Measurements from ENCODE around the gene TRPM8.

TRPM8 gene

DNA sequence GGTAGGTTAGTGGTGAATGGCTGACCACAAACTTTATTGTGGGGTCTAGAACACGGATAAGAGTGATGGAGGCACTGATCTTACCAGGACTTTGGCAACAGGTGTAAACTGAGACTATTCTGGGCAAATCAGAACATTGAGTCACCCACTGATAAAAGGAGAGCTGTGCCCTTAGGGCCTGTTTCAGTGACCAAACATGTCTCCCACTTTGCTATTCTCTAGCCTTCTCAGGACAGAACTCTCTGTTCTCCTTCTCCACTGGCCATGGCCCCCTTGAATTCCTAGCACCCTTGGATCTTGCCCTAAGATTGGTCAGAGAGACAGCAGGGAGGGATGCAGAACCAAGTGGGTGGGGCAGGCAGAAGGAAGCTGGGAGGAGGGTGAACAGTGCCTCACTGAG is 18.3 kb downstream of the TRPM8 start:
- H3K9ac ChIP-seq (ENCODE audit: low read depth, low read length): no peak overlapping the region
- no peaks in the 10 kb centered on the region for H3K9me3 ChIP-seq (ENCODE audit: insufficient read depth, low read length, severe bottlenecking)
- no peak overlapping the region for H3K27ac ChIP-seq (ENCODE audit: low read length)
- H2AFZ ChIP-seq (ENCODE audit: low read depth, low read length): no peak overlapping the region
- no peak overlapping the region for H3K4me3 ChIP-seq (ENCODE audit: low read depth in 1 of 2, low read length in 2 of 2)
- H3K4me1 ChIP-seq (ENCODE audit: insufficient read depth, low read length): no peaks in the 10 kb centered on the region
- H3K27me3 ChIP-seq (ENCODE audit: insufficient read depth, low read length, poor library complexity): peaks cover 33% of the 10 kb centered on the region
- DNase-seq: no peak
- ATAC-seq (ENCODE audit: insufficient read depth, low read depth): no peak
- H4K20me1 ChIP-seq (ENCODE audit: insufficient read depth, low read length): no peaks in the 10 kb centered on the region
- TF ChIP-seq, protein P1, sequence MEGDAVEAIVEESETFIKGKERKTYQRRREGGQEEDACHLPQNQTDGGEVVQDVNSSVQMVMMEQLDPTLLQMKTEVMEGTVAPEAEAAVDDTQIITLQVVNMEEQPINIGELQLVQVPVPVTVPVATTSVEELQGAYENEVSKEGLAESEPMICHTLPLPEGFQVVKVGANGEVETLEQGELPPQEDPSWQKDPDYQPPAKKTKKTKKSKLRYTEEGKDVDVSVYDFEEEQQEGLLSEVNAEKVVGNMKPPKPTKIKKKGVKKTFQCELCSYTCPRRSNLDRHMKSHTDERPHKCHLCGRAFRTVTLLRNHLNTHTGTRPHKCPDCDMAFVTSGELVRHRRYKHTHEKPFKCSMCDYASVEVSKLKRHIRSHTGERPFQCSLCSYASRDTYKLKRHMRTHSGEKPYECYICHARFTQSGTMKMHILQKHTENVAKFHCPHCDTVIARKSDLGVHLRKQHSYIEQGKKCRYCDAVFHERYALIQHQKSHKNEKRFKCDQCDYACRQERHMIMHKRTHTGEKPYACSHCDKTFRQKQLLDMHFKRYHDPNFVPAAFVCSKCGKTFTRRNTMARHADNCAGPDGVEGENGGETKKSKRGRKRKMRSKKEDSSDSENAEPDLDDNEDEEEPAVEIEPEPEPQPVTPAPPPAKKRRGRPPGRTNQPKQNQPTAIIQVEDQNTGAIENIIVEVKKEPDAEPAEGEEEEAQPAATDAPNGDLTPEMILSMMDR (IDR thresholded peaks at IDR 0.05; ENCODE audit: borderline replicate concordance, extremely low read depth, low read length, poor library complexity, severe bottlenecking): no peak
- no peak for TF ChIP-seq EZH2 (IDR thresholded peaks at IDR 0.05; ENCODE audit: borderline replicate concordance, low read depth, low read length, severe bottlenecking)
- H3K36me3 ChIP-seq (ENCODE audit: insufficient read depth, low read length): no peaks in the 10 kb centered on the region
- H3K4me2 ChIP-seq (ENCODE audit: insufficient read depth, low read length): no peak overlapping the region
- no peaks in the 10 kb centered on the region for H3K79me2 ChIP-seq (ENCODE audit: insufficient read depth, low read length)

DNA sequence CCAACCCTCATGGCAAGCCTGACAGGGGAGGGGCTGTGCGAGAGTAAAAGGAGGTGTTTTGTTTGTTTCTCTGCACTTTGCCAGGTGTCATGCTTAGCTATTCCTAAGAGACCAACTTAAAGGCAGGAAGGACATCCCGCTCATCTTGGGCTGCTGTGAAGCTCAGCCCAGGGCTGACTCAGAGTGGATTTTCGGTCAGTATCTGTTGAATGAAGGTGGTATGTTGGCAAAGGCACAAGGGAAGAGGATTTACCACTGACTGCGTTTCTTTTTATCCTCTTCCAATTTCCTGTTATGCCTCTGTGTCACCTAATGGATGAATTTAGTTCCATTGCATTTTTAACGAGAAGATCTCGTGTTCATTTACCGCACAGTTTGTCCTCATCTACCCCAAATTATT is 18.9 kb downstream of the TRPM8 start:
- no peak for TF ChIP-seq EZH2 (IDR thresholded peaks at IDR 0.05; ENCODE audit: borderline replicate concordance, low read depth, low read length, severe bottlenecking)
- TF ChIP-seq, protein P1 (IDR thresholded peaks at IDR 0.05; ENCODE audit: borderline replicate concordance, extremely low read depth, low read length, poor library complexity, severe bottlenecking): no peak
- H3K27me3 ChIP-seq (ENCODE audit: insufficient read depth, low read length, poor library complexity): peaks cover 28% of the 10 kb centered on the region
- H3K79me2 ChIP-seq (ENCODE audit: insufficient read depth, low read length): no peaks in the 10 kb centered on the region
- no peaks in the 10 kb centered on the region for H4K20me1 ChIP-seq (ENCODE audit: insufficient read depth, low read length)
- no peak overlapping the region for H3K4me2 ChIP-seq (ENCODE audit: insufficient read depth, low read length)
- DNase-seq (no peak), ATAC-seq (ENCODE audit: insufficient read depth, low read depth) (no peak)
- no peak overlapping the region for H3K4me3 ChIP-seq (ENCODE audit: low read depth in 1 of 2, low read length in 2 of 2)
- H3K9ac ChIP-seq (ENCODE audit: low read depth, low read length): no peak overlapping the region
- H3K9me3 ChIP-seq (ENCODE audit: insufficient read depth, low read length, severe bottlenecking): no peaks in the 10 kb centered on the region
- no peaks in the 10 kb centered on the region for H3K4me1 ChIP-seq (ENCODE audit: insufficient read depth, low read length)
- H3K36me3 ChIP-seq (ENCODE audit: insufficient read depth, low read length): no peaks in the 10 kb centered on the region
- H2AFZ ChIP-seq (ENCODE audit: low read depth, low read length): no peak overlapping the region
- H3K27ac ChIP-seq (ENCODE audit: low read length): no peak overlapping the region

DNA sequence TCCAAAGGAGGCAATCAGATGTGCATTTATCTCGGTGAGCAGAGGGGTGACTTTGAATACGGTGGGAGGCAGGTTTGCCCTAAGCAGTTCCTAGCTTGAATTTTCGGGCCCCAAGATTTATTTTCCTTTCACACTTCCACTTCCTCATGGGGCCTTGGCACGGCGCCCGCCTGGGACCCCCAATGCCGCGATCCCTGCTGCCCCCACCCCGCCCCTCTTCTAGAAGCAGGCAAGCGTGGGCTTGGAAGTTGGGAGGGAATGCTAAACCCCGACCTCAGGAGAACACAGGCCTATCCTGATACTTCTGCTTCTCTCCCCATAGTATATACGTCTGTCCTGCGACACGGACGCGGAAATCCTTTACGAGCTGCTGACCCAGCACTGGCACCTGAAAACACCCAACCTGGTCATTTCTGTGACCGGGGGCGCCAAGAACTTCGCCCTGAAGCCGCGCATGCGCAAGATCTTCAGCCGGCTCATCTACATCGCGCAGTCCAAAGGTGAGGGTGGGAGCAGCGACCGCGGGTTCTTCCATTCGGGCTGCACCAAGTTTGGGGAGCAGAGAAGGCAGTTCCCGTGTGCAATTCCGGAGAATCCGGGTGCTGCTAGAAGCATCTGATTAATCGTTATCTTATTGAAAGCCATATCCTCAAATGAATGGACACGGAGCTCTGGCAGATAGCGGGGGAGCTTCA is 21.6 kb downstream of the TRPM8 start:
- H3K9ac ChIP-seq (ENCODE audit: low read depth, low read length): no peak overlapping the region
- H3K79me2 ChIP-seq (ENCODE audit: insufficient read depth, low read length): no peaks in the 10 kb centered on the region
- no peaks in the 10 kb centered on the region for H3K4me1 ChIP-seq (ENCODE audit: insufficient read depth, low read length)
- H4K20me1 ChIP-seq (ENCODE audit: insufficient read depth, low read length): no peaks in the 10 kb centered on the region
- H3K27me3 ChIP-seq (ENCODE audit: insufficient read depth, low read length, poor library complexity): peaks cover 24% of the 10 kb centered on the region
- H2AFZ ChIP-seq (ENCODE audit: low read depth, low read length): no peak overlapping the region
- ATAC-seq (ENCODE audit: insufficient read depth, low read depth) (no peak), DNase-seq (no peak)
- TF ChIP-seq, protein P1 (IDR thresholded peaks at IDR 0.05; ENCODE audit: borderline replicate concordance, extremely low read depth, low read length, poor library complexity, severe bottlenecking): no peak
- TF ChIP-seq EZH2 (IDR thresholded peaks at IDR 0.05; ENCODE audit: borderline replicate concordance, low read depth, low read length, severe bottlenecking): no peak
- H3K4me2 ChIP-seq (ENCODE audit: insufficient read depth, low read length): no peak overlapping the region
- no peak overlapping the region for H3K4me3 ChIP-seq (ENCODE audit: low read depth in 1 of 2, low read length in 2 of 2)
- H3K27ac ChIP-seq (ENCODE audit: low read length): no peak overlapping the region
- H3K9me3 ChIP-seq (ENCODE audit: insufficient read depth, low read length, severe bottlenecking): no peaks in the 10 kb centered on the region
- H3K36me3 ChIP-seq (ENCODE audit: insufficient read depth, low read length): no peaks in the 10 kb centered on the region

Data from DND-41 (cell line).